ENCODE measurements around the gene ARHGAP28. TPM values are rescaled to one million over a fixed set of nuclear protein-coding genes. Genes with fewer than 3 reads are reported as not detected.

The ARHGAP28 gene
- polyA plus RNA-seq, 3 donors: not detected

GRCh38 chr18:6714010-6714409 is 15.5 kb upstream of the ARHGAP28 start:
- peaks cover 0 to 3% (median 2%) of the 10 kb centered on the region in 7 donors for H3K9me3 Mint-ChIP-seq
- no peak overlapping the region for H3K4me2 ChIP-seq (replicated peaks; ENCODE audit: extremely low read depth, low read length, poor library complexity, severe bottlenecking)
- intact Hi-C loops (cut with micrococcal nuclease): no loop called here
- no peaks in the 10 kb centered on the region for H3K36me3 Mint-ChIP-seq
- no peaks in the 10 kb centered on the region for H3K36me3 ChIP-seq (replicated peaks in 1 of 2; ENCODE audit: control insufficient read depth in 1 of 2, insufficient read depth in 2 of 2, low read length in 2 of 2)
- no peaks in the 10 kb centered on the region for H3K79me2 ChIP-seq (ENCODE audit: insufficient read depth, low read length)
- H4K20me1 ChIP-seq (ENCODE audit: insufficient read depth, low read length): no peaks in the 10 kb centered on the region
- H3K4me3 Mint-ChIP-seq: no peak overlapping the region
- no peaks in the 10 kb centered on the region for H3K9me3 ChIP-seq (replicated peaks in 1 of 2; ENCODE audit: control insufficient read depth in 1 of 2, insufficient read depth in 1 of 2, low read length in 2 of 2)
- no peaks in the 10 kb centered on the region for H3K27me3 ChIP-seq (ENCODE audit: control insufficient read depth in 2 of 2, insufficient read depth in 2 of 2, low read length in 2 of 2)
- WGBS (ENCODE audit: insufficient coverage): no CpG with 5 or more reads among the region's 2 CpGs
- H3K4me1 Mint-ChIP-seq: no peaks in the 10 kb centered on the region
- no peak for DNase-seq
- H3K27me3 Mint-ChIP-seq (ENCODE audit: low read depth in 3 of 3): peaks cover 0 to 5% (median 1%) of the 10 kb centered on the region in 3 donors
- H3K27ac Mint-ChIP-seq: no peak overlapping the region
- no peaks in the 10 kb centered on the region for H3K4me1 ChIP-seq (ENCODE audit: control insufficient read depth in 1 of 2, insufficient read depth in 2 of 2, low read length in 2 of 2)
- H3K9ac ChIP-seq (ENCODE audit: insufficient read depth, low read length, poor library complexity, severe bottlenecking): no peak overlapping the region
- H3K27ac ChIP-seq (ENCODE audit: low read depth in 1 of 2, low read length in 2 of 2): no peak overlapping the region
- no peak for TF ChIP-seq CTCF (IDR thresholded peaks at IDR 0.05)
- H3K4me3 ChIP-seq (replicated peaks in 1 of 3; ENCODE audit: low read depth in 2 of 3, low read length in 3 of 3): no peak overlapping the region
- no peak overlapping the region for H2AFZ ChIP-seq (ENCODE audit: insufficient read depth, low read depth, low read length, poor library complexity, severe bottlenecking)

GRCh38 chr18:6718267-6718666 is 11.2 kb upstream of the ARHGAP28 start:
- no peak for TF ChIP-seq CTCF (IDR thresholded peaks at IDR 0.05)
- Histone ChIP-seq H3K4me2 (replicated peaks; ENCODE audit: extremely low read depth, low read length, poor library complexity, severe bottlenecking) (no peak overlapping the region), H4K20me1 (ENCODE audit: insufficient read depth, low read length) (no peaks in the 10 kb centered on the region), H3K9ac (ENCODE audit: insufficient read depth, low read length, poor library complexity, severe bottlenecking) (no peak overlapping the region), H3K36me3 (replicated peaks in 1 of 2; ENCODE audit: control insufficient read depth in 1 of 2, insufficient read depth in 2 of 2, low read length in 2 of 2) (no peaks in the 10 kb centered on the region), H3K4me3 (replicated peaks in 1 of 3; ENCODE audit: low read depth in 2 of 3, low read length in 3 of 3) (no peak overlapping the region), H3K4me1 (ENCODE audit: control insufficient read depth in 1 of 2, insufficient read depth in 2 of 2, low read length in 2 of 2) (no peaks in the 10 kb centered on the region), H3K27me3 (ENCODE audit: control insufficient read depth in 2 of 2, insufficient read depth in 2 of 2, low read length in 2 of 2) (no peaks in the 10 kb centered on the region), H3K27ac (ENCODE audit: low read depth in 1 of 2, low read length in 2 of 2) (no peak overlapping the region), H3K9me3 (replicated peaks in 1 of 2; ENCODE audit: control insufficient read depth in 1 of 2, insufficient read depth in 1 of 2, low read length in 2 of 2) (no peaks in the 10 kb centered on the region), H3K79me2 (ENCODE audit: insufficient read depth, low read length) (no peaks in the 10 kb centered on the region), H2AFZ (ENCODE audit: insufficient read depth, low read depth, low read length, poor library complexity, severe bottlenecking) (no peak overlapping the region)
- H3K36me3 Mint-ChIP-seq: no peaks in the 10 kb centered on the region
- peaks cover 0 to 5% (median 1%) of the 10 kb centered on the region in 3 donors for H3K27me3 Mint-ChIP-seq (ENCODE audit: low read depth in 3 of 3)
- no peak overlapping the region for H3K27ac Mint-ChIP-seq
- no peaks in the 10 kb centered on the region for H3K4me1 Mint-ChIP-seq
- no peak overlapping the region for H3K4me3 Mint-ChIP-seq
- WGBS (ENCODE audit: insufficient coverage): no CpG with 5 or more reads among the region's 2 CpGs
- H3K9me3 Mint-ChIP-seq: peaks cover 0 to 3% (median 0%) of the 10 kb centered on the region in 7 donors
- no peak for DNase-seq
- intact Hi-C loops (cut with micrococcal nuclease): no loop called here
